Stomach (tissue), 4 donors: ENCODE results near the gene TMEM255B.

ENCODE experiments used
- CTCF ChIP-seq, 7 experiments: fragments of 450-650 bp in 4 of 7; fragments of 200-600 bp in 3 of 7; sonication (generic) in 3 of 7; IDR thresholded peaks; one replicate each; pipeline ENCODE4 v1.5.1; 2016 to 2019; ENCODE audit warnings: antibody characterized with exemption in 7 of 7, control low read depth in 2 of 7, mild to moderate bottlenecking in 1 of 7
- EP300 ChIP-seq: sonication (generic); formaldehyde crosslinking; IDR thresholded peaks from one replicate; pipeline ENCODE4 v1.6.1; 2017; ENCODE audit warnings: antibody characterized with exemption
- POLR2A ChIP-seq, 4 donors: fragments of 450-650 bp; IDR thresholded peaks; one replicate each; pipeline ENCODE4 v1.6.1; 2016; ENCODE audit warnings: antibody characterized with exemption in 4 of 4, control low read depth in 2 of 4, mild to moderate bottlenecking in 1 of 4, moderate library complexity in 1 of 4
- POLR2AphosphoS5 ChIP-seq, 3 donors: sonication (generic); formaldehyde crosslinking; IDR thresholded peaks; one replicate each; pipeline ENCODE4 v1.6.1; 2016; ENCODE audit warnings: antibody characterized with exemption in 3 of 3

- TF ChIP-seq POLR2A (IDR thresholded peaks at IDR 0.05) (no peak), POLR2AphosphoS5 (IDR thresholded peaks at IDR 0.05) (no peak), CTCF (IDR thresholded peaks at IDR 0.05) (no peak), EP300 (no peak)
Measured at GRCh38 chr13:113833111-113833830, 74.2 kb downstream of the TMEM255B start.
